ENCODE measurements around the gene AK2.
A peak's percentile ranks its signal among the peaks of the same experiment; 100 is the strongest.

AK2 gene

GRCh38 chr1:33057095-33057494 is 20.4 kb upstream of the AK2 start:
- POLR2A ChIA-PET: interaction anchor here (1.0 kb wide), 1 partner anchor 24 kb away, joined by 4 read pairs; the partner anchor contains the start of gene AZIN2
- CTCF ChIA-PET: interaction anchor here (1.0 to 1.1 kb wide), 3 partner anchors 9 to 132 kb away, joined by 3 read pairs; no protein-coding TSS in a partner anchor
- no peak for TF ChIP-seq FOXK2 (IDR thresholded peaks at IDR 0.05)
- TF ChIP-seq PKNOX1 (IDR thresholded peaks at IDR 0.05): no peak
- no peak for TF ChIP-seq BHLHE40 (IDR thresholded peaks at IDR 0.05; ENCODE audit: borderline replicate concordance)
- no peak for TF ChIP-seq HDGF (IDR thresholded peaks at IDR 0.05; ENCODE audit: borderline replicate concordance)
- no peak for TF ChIP-seq FOXA1 (IDR thresholded peaks at IDR 0.05)
- TF ChIP-seq TARDBP (IDR thresholded peaks at IDR 0.05): no peak
- TF ChIP-seq ARNT (IDR thresholded peaks at IDR 0.05): no peak
- TF ChIP-seq ZNF384 (IDR thresholded peaks at IDR 0.05): no peak
- TF ChIP-seq LEF1 (IDR thresholded peaks at IDR 0.05; ENCODE audit: borderline replicate concordance): no peak
- no peak for TF ChIP-seq SUZ12 (IDR thresholded peaks at IDR 0.05)
- TF ChIP-seq L3MBTL2 (conservative IDR thresholded peaks at IDR 0.05): no peak
- no peak for TF ChIP-seq ELF4 (IDR thresholded peaks at IDR 0.05)
- DNase-seq (ENCODE audit: extremely low spot score): no peak

GRCh38 chr1:33056426-33056825 is 19.7 kb upstream of the AK2 start:
- ChIA-PET CTCF (interaction anchor here (1.0 to 1.1 kb wide), 3 partner anchors 9 to 131 kb away, joined by 3 read pairs; no protein-coding TSS in a partner anchor), POLR2A (interaction anchor here (1.0 kb wide), 1 partner anchor 24 kb away, joined by 4 read pairs; the partner anchor contains the start of gene AZIN2)
- TF ChIP-seq ELF4 (IDR thresholded peaks at IDR 0.05) (no peak), FOXA1 (IDR thresholded peaks at IDR 0.05) (no peak), CTBP1 (IDR thresholded peaks at IDR 0.05; ENCODE audit: borderline replicate concordance) (no peak), TARDBP (IDR thresholded peaks at IDR 0.05) (no peak)
- no peak for DNase-seq (ENCODE audit: extremely low spot score)

- POLR2A ChIA-PET: no interaction called here
- CTCF ChIA-PET: interaction anchor here (0.7 to 1.4 kb wide), 5 partner anchors 18 to 146 kb away, joined by 3 read pairs; no protein-coding TSS in a partner anchor
- TF ChIP-seq BHLHE40 (IDR thresholded peaks at IDR 0.05; ENCODE audit: borderline replicate concordance): no peak
- TF ChIP-seq HDGF (IDR thresholded peaks at IDR 0.05; ENCODE audit: borderline replicate concordance): peak; percentile 53; the same call in 1 of the 2 replicates
- TF ChIP-seq LEF1 (IDR thresholded peaks at IDR 0.05; ENCODE audit: borderline replicate concordance): no peak
- TF ChIP-seq SP1 (IDR thresholded peaks at IDR 0.05): no peak
- no peak for TF ChIP-seq TARDBP (IDR thresholded peaks at IDR 0.05)
- no peak for TF ChIP-seq ZNF384 (IDR thresholded peaks at IDR 0.05)
- TF ChIP-seq CTBP1 (IDR thresholded peaks at IDR 0.05; ENCODE audit: borderline replicate concordance): no peak
- DNase-seq (ENCODE audit: extremely low spot score): peak; percentile 89
These were observed 18.7 kb upstream of the AK2 start for GRCh38 chr1:33055210-33056008.

- ChIA-PET CTCF (no interaction called here), POLR2A (no interaction called here)
- DNase-seq (ENCODE audit: extremely low spot score): no peak
- TF ChIP-seq PKNOX1 (IDR thresholded peaks at IDR 0.05) (no peak), CTBP1 (IDR thresholded peaks at IDR 0.05; ENCODE audit: borderline replicate concordance) (no peak), ARNT (IDR thresholded peaks at IDR 0.05) (no peak), ZNF384 (IDR thresholded peaks at IDR 0.05) (no peak), FOXM1 (IDR thresholded peaks at IDR 0.05; ENCODE audit: borderline replicate concordance) (no peak), TARDBP (IDR thresholded peaks at IDR 0.05) (no peak), NFRKB (IDR thresholded peaks at IDR 0.05) (no peak), SUZ12 (IDR thresholded peaks at IDR 0.05) (no peak), L3MBTL2 (conservative IDR thresholded peaks at IDR 0.05) (no peak), FOXA1 (IDR thresholded peaks at IDR 0.05) (no peak), ELF4 (IDR thresholded peaks at IDR 0.05) (no peak), HDGF (IDR thresholded peaks at IDR 0.05; ENCODE audit: borderline replicate concordance) (no peak), LEF1 (IDR thresholded peaks at IDR 0.05; ENCODE audit: borderline replicate concordance) (no peak), SP1 (IDR thresholded peaks at IDR 0.05) (no peak), FOXK2 (IDR thresholded peaks at IDR 0.05) (no peak), BHLHE40 (IDR thresholded peaks at IDR 0.05; ENCODE audit: borderline replicate concordance) (no peak)
These were observed 13.8 kb upstream of the AK2 start for GRCh38 chr1:33050221-33051076.

GRCh38 chr1:33049371-33049770 is 12.7 kb upstream of the AK2 start:
- CTCF ChIA-PET: no interaction called here
- no peak for DNase-seq (ENCODE audit: extremely low spot score)
- POLR2A ChIA-PET: interaction anchor here (0.9 kb wide), 1 partner anchor 14 kb away, joined by 3 read pairs; no protein-coding TSS in a partner anchor
- TF ChIP-seq ARNT (IDR thresholded peaks at IDR 0.05): no peak
- no peak for TF ChIP-seq PKNOX1 (IDR thresholded peaks at IDR 0.05)
- no peak for TF ChIP-seq LEF1 (IDR thresholded peaks at IDR 0.05; ENCODE audit: borderline replicate concordance)
- TF ChIP-seq CTBP1 (IDR thresholded peaks at IDR 0.05; ENCODE audit: borderline replicate concordance): no peak
- no peak for TF ChIP-seq SUZ12 (IDR thresholded peaks at IDR 0.05)
- TF ChIP-seq SP1 (IDR thresholded peaks at IDR 0.05): no peak
- TF ChIP-seq FOXM1 (IDR thresholded peaks at IDR 0.05; ENCODE audit: borderline replicate concordance): no peak
- no peak for TF ChIP-seq L3MBTL2 (conservative IDR thresholded peaks at IDR 0.05)
- TF ChIP-seq BHLHE40 (IDR thresholded peaks at IDR 0.05; ENCODE audit: borderline replicate concordance): no peak
- no peak for TF ChIP-seq HDGF (IDR thresholded peaks at IDR 0.05; ENCODE audit: borderline replicate concordance)
- no peak for TF ChIP-seq FOXA1 (IDR thresholded peaks at IDR 0.05)
- no peak for TF ChIP-seq ELF4 (IDR thresholded peaks at IDR 0.05)
